ENCODE measurements around the gene BTBD6.

The BTBD6 gene

DNA sequence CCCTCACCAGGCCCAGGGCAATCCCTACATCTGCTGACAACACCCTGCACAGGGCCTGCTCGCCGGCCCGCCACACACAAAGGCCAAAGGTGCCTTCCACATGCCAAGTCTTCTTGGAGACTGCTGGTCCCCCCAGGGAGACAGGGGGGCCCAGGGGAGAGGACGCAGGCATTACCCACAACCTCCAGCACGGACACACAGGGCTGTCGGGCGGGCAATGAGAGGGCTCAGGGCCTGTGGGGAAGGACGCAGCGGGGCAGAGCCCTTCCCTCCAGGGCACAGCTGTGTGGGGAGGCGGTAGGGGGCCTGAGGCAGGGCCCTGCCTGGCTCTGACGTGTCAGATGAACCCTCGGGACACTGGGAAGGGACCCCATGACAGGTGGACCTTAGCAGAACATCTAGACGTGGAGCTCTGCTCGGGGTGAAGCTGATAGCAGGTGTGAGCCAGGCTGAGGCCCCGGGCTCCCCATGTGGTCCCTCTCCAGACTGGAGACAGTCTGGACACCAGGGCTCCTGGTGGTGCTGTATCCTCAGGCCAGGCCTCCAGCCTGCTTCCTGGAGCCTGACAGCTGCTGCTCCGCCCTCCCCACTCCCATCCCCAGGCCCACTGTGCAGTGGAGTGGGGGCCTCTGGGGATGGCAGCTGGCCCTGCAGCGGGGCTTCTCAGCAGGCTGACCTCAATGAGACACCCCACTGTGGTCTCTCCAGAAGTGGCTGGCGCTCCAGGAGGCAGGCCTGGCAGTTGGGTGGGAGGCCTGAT, 35.6 kb upstream of the BTBD6 start:
- TF ChIP-seq ELF4 (IDR thresholded peaks at IDR 0.05), result no peak
- no peak for TF ChIP-seq NFRKB (IDR thresholded peaks at IDR 0.05)
- TF ChIP-seq SUZ12 (IDR thresholded peaks at IDR 0.05), result no peak
- no peak for TF ChIP-seq ARNT (IDR thresholded peaks at IDR 0.05)
- no peak for TF ChIP-seq CTBP1 (IDR thresholded peaks at IDR 0.05; ENCODE audit: borderline replicate concordance)
- no peak for TF ChIP-seq L3MBTL2 (conservative IDR thresholded peaks at IDR 0.05)
- TF ChIP-seq LEF1 (IDR thresholded peaks at IDR 0.05; ENCODE audit: borderline replicate concordance), result no peak
- no peak for TF ChIP-seq TARDBP (IDR thresholded peaks at IDR 0.05)
- TF ChIP-seq ZNF384 (IDR thresholded peaks at IDR 0.05), result no peak
- TF ChIP-seq HDGF (IDR thresholded peaks at IDR 0.05; ENCODE audit: borderline replicate concordance), result no peak
- POLR2A ChIA-PET, result interaction anchor here (1.5 kb wide), 1 partner anchor 102 kb away, joined by 3 read pairs; the partner anchor contains the start of gene PACS2
- CTCF ChIA-PET, result no interaction called here

DNA sequence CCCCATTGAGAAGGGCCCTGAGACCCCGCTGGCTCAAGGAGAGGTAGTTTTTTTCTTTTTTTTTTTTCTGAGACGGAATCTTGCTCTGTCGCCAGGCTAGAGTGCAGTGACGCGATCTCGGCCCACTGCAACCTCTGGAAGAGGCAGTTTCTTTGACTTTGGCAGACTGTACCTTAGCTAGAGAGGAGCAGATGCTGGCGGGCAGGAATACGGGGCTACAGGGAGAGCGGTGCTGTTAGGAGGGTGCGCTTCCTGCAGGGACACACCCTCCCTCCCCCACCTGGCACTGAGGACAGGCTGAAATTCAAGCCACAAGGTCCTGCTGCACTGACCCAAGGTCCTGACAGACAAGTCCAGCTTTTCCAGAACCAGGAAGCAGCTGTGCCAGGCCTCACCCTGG, 35.0 kb upstream of the BTBD6 start:
- TF ChIP-seq L3MBTL2 (conservative IDR thresholded peaks at IDR 0.05) (no peak), FOXA1 (IDR thresholded peaks at IDR 0.05) (no peak), CTBP1 (IDR thresholded peaks at IDR 0.05; ENCODE audit: borderline replicate concordance) (no peak), ARNT (IDR thresholded peaks at IDR 0.05) (no peak), SUZ12 (IDR thresholded peaks at IDR 0.05) (no peak), FOXM1 (IDR thresholded peaks at IDR 0.05; ENCODE audit: borderline replicate concordance) (no peak), NFRKB (IDR thresholded peaks at IDR 0.05) (no peak), FOXK2 (IDR thresholded peaks at IDR 0.05) (no peak), BHLHE40 (IDR thresholded peaks at IDR 0.05; ENCODE audit: borderline replicate concordance) (no peak), ELF4 (IDR thresholded peaks at IDR 0.05) (no peak), ZNF384 (IDR thresholded peaks at IDR 0.05) (no peak), SP1 (IDR thresholded peaks at IDR 0.05) (no peak), TARDBP (IDR thresholded peaks at IDR 0.05) (no peak), LEF1 (IDR thresholded peaks at IDR 0.05; ENCODE audit: borderline replicate concordance) (no peak), HDGF (IDR thresholded peaks at IDR 0.05; ENCODE audit: borderline replicate concordance) (no peak)
- TF ChIP-seq, protein P1, sequence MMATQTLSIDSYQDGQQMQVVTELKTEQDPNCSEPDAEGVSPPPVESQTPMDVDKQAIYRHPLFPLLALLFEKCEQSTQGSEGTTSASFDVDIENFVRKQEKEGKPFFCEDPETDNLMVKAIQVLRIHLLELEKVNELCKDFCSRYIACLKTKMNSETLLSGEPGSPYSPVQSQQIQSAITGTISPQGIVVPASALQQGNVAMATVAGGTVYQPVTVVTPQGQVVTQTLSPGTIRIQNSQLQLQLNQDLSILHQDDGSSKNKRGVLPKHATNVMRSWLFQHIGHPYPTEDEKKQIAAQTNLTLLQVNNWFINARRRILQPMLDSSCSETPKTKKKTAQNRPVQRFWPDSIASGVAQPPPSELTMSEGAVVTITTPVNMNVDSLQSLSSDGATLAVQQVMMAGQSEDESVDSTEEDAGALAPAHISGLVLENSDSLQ (IDR thresholded peaks at IDR 0.05), result no peak
- POLR2A ChIA-PET, result interaction anchor here (1.0 kb wide), 1 partner anchor 9 kb away, joined by 3 read pairs; no protein-coding TSS in a partner anchor
- CTCF ChIA-PET, result interaction anchor here (0.6 kb wide), 1 partner anchor 94 kb away, joined by 3 read pairs; no protein-coding TSS in a partner anchor
- DNase-seq (ENCODE audit: extremely low spot score), result no peak

More for the DNA sequence above, 35.6 kb upstream of the BTBD6 start:
- no peak for DNase-seq (ENCODE audit: extremely low spot score)

DNA sequence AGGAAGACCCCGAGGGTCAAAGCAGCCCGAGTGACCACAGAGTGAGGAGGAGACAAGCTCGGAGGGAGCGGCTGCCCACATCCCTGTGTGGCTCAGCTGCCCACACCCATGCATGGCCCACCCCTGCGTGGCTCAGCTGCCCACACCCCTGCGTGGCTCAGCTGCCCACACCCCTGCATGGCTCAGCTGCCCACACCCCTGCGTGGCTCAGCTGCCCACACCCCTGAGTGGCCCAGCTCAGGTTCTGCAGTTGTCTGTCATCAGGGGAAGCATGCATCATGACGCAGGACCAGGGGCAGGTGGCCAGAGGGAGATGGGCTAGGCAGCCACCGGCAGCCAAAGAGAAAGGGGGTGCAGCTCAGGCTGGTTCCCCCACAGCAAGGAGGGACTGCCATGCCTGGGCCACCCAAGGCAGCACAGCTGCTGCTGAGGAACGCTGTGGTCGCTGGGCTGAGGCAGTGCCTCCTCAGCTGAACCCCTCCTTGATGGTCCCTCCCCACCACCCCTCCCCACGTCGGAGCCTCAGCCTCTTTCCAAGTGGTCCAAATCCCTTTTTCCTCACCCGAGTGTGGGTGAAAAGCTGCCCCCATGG, 33.9 kb upstream of the BTBD6 start:
- ChIA-PET POLR2A (interaction anchor here (1.0 kb wide), 1 partner anchor 10 kb away, joined by 3 read pairs; no protein-coding TSS in a partner anchor), CTCF (no interaction called here)
- no peak for TF ChIP-seq ZNF384 (IDR thresholded peaks at IDR 0.05)
- no peak for TF ChIP-seq LEF1 (IDR thresholded peaks at IDR 0.05; ENCODE audit: borderline replicate concordance)
- no peak for TF ChIP-seq L3MBTL2 (conservative IDR thresholded peaks at IDR 0.05)
- no peak for TF ChIP-seq CTBP1 (IDR thresholded peaks at IDR 0.05; ENCODE audit: borderline replicate concordance)
- no peak for TF ChIP-seq ARNT (IDR thresholded peaks at IDR 0.05)
- TF ChIP-seq SUZ12 (IDR thresholded peaks at IDR 0.05), result no peak
- no peak for TF ChIP-seq FOXM1 (IDR thresholded peaks at IDR 0.05; ENCODE audit: borderline replicate concordance)
- TF ChIP-seq BHLHE40 (IDR thresholded peaks at IDR 0.05; ENCODE audit: borderline replicate concordance), result no peak
- TF ChIP-seq FOXA1 (IDR thresholded peaks at IDR 0.05), result no peak

DNA sequence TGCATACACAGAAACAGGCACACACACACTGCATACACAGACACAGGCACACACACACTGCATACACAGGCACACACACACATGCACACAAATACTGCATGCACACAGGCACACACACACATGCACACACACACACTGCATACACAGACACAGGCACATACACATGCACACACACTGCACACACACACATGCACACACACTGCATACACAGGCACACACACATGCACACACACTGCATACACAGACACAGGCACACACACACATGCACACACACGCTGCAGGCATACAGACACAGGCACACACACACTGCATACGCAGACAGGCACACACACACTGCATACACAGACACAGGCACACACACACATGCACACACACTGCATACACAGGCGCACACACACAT, 32.7 kb upstream of the BTBD6 start:
- TF ChIP-seq TARDBP (IDR thresholded peaks at IDR 0.05) (peak; percentile 76), FOXM1 (IDR thresholded peaks at IDR 0.05; ENCODE audit: borderline replicate concordance) (no peak)
- CTCF ChIA-PET, result no interaction called here
- POLR2A ChIA-PET, result no interaction called here
- DNase-seq (ENCODE audit: extremely low spot score), result no peak

More for the DNA sequence above, 33.9 kb upstream of the BTBD6 start:
- DNase-seq (ENCODE audit: extremely low spot score), result no peak

DNA sequence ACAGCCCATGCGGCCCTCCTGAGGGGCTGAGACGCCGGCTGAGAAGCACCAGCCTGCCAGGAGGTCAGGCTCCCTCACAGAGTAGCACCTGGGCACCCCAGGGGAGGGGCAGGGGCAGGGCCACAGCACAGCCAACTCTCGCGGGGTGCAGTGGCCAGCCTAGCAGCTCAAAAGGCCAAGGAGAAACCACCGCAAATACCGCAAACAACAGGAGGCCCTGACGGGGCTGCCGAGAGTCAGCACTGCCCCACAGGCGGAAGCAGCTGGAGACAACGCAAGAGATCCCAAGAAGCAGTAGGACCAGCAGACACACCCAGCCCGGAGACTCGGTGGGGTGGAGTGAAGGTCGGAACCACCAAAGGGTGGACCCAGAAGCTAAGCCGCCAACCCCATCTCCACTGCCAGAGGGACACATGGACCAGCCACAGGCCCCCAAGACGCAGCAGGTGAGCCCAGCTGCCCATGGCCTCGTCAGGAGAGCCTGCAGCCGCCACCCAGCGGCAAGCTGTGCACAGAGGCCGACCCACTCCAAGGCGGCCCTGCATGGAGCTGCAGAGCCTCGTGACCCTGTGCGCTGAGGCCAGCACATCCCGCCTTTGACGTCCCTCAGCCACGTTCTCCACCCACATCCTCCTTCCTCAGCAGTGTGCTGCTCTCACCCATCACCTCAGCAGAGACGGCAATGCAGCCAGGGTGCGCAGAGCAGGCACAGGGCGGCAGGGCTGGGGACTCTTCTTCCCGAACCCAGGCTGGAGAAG, 31.7 kb upstream of the BTBD6 start:
- TF ChIP-seq FOXA1 (IDR thresholded peaks at IDR 0.05) (no peak), L3MBTL2 (conservative IDR thresholded peaks at IDR 0.05) (no peak), FOXK2 (IDR thresholded peaks at IDR 0.05) (no peak), SUZ12 (IDR thresholded peaks at IDR 0.05) (no peak), ELF4 (IDR thresholded peaks at IDR 0.05) (no peak), HDGF (IDR thresholded peaks at IDR 0.05; ENCODE audit: borderline replicate concordance) (no peak), TARDBP (IDR thresholded peaks at IDR 0.05) (no peak), BHLHE40 (IDR thresholded peaks at IDR 0.05; ENCODE audit: borderline replicate concordance) (no peak), FOXM1 (IDR thresholded peaks at IDR 0.05; ENCODE audit: borderline replicate concordance) (no peak), SP1 (IDR thresholded peaks at IDR 0.05) (no peak), NFRKB (IDR thresholded peaks at IDR 0.05) (no peak), CTBP1 (IDR thresholded peaks at IDR 0.05; ENCODE audit: borderline replicate concordance) (no peak), ARNT (IDR thresholded peaks at IDR 0.05) (no peak), LEF1 (IDR thresholded peaks at IDR 0.05; ENCODE audit: borderline replicate concordance) (no peak), ZNF384 (IDR thresholded peaks at IDR 0.05) (no peak)
- TF ChIP-seq, protein P1 (IDR thresholded peaks at IDR 0.05), result no peak
- CTCF ChIA-PET, result no interaction called here
- DNase-seq (ENCODE audit: extremely low spot score), result no peak
- POLR2A ChIA-PET, result no interaction called here

DNA sequence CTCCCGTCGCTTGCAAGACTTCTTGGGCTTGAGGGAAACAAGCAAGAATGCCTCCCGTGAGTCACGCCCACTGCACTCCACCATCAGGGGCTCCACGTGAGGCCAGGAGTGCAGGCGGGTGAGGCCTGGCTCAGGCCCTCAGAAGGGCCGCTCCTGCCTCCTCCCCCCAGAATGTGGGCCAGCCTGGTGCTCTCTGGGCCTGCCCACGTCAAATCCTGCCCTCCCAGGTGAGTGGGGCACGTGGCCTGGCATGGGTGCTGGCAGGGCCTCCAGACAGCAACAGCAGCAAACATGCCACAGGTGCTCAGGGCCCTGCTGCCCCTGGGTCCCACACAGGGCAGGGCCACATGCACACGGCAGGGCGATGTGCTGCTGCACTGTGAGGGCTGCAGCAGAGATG, 30.6 kb upstream of the BTBD6 start:
- ChIA-PET POLR2A (no interaction called here), CTCF (no interaction called here)
- TF ChIP-seq ZNF384 (IDR thresholded peaks at IDR 0.05), result no peak
- TF ChIP-seq FOXM1 (IDR thresholded peaks at IDR 0.05; ENCODE audit: borderline replicate concordance), result no peak
- no peak for TF ChIP-seq BHLHE40 (IDR thresholded peaks at IDR 0.05; ENCODE audit: borderline replicate concordance)
- TF ChIP-seq ELF4 (IDR thresholded peaks at IDR 0.05), result no peak
- no peak for TF ChIP-seq NFRKB (IDR thresholded peaks at IDR 0.05)
- no peak for TF ChIP-seq HDGF (IDR thresholded peaks at IDR 0.05; ENCODE audit: borderline replicate concordance)
- TF ChIP-seq TARDBP (IDR thresholded peaks at IDR 0.05), result no peak
- TF ChIP-seq LEF1 (IDR thresholded peaks at IDR 0.05; ENCODE audit: borderline replicate concordance), result no peak
- no peak for TF ChIP-seq SP1 (IDR thresholded peaks at IDR 0.05)
- TF ChIP-seq FOXA1 (IDR thresholded peaks at IDR 0.05), result no peak
- TF ChIP-seq CTBP1 (IDR thresholded peaks at IDR 0.05; ENCODE audit: borderline replicate concordance), result no peak
- no peak for TF ChIP-seq L3MBTL2 (conservative IDR thresholded peaks at IDR 0.05)
- TF ChIP-seq, protein P1 (IDR thresholded peaks at IDR 0.05), result no peak
- TF ChIP-seq FOXK2 (IDR thresholded peaks at IDR 0.05), result no peak
- TF ChIP-seq SUZ12 (IDR thresholded peaks at IDR 0.05), result no peak
- TF ChIP-seq ARNT (IDR thresholded peaks at IDR 0.05), result no peak
- DNase-seq (ENCODE audit: extremely low spot score), result no peak

Measured in HEK293T (cell line).